Effector memory CD8-positive, alpha-beta T cell (primary cell): Measurements from ENCODE around the gene NUTM2A.
"Not testable (repeated sequence)": the region's sequence is repeated elsewhere in the genome, so short reads cannot be mapped to it uniquely, and the experiment has no call there.

Experiments
- ATAC-seq: fragments of 150-1000 bp; cut with Tn5 transposase; replicated peaks from 2 replicates; pipeline ENCODE4 v1.10.0; 2021; ENCODE audit warnings: mild to moderate bottlenecking, moderate library complexity
- DNase-seq, 3 experiments: peaks; one replicate each; pipeline ENCODE4 v3.0.0; 2021
- H3K27ac Mint-ChIP-seq, 2 donors: one replicate each; pipeline ENCODE4 v1.8.0; 2022; ENCODE audit warnings: mild to moderate bottlenecking in 2 of 2, mixed read lengths in 2 of 2, moderate library complexity in 2 of 2
- H3K27me3 Mint-ChIP-seq, 2 donors: one replicate each; pipeline ENCODE4 v1.8.0; 2022; ENCODE audit warnings: mixed read lengths in 2 of 2
- H3K36me3 Mint-ChIP-seq: one replicate; pipeline ENCODE4 v1.8.0; 2022; ENCODE audit warnings: mild to moderate bottlenecking, moderate library complexity, mixed read lengths; ENCODE audit not compliant: insufficient read depth
- H3K4me1 Mint-ChIP-seq, 2 donors: one replicate each; pipeline ENCODE4 v1.8.0; 2022; ENCODE audit warnings: low read depth in 2 of 2, mixed read lengths in 2 of 2
- H3K4me3 Mint-ChIP-seq, 2 donors: one replicate each; pipeline ENCODE4 v1.8.0; 2022; ENCODE audit warnings: mild to moderate bottlenecking in 2 of 2, mixed read lengths in 2 of 2, moderate library complexity in 2 of 2
- H3K9me3 Mint-ChIP-seq, 2 donors: one replicate each; pipeline ENCODE4 v1.8.0; 2022; ENCODE audit warnings: mixed read lengths in 2 of 2

Gene NUTM2A

GRCh38 chr10:87216120-87216519 lies 9.1 kb upstream of the NUTM2A start:
- not testable (repeated sequence) for H3K36me3 Mint-ChIP-seq, ATAC-seq, H3K9me3 Mint-ChIP-seq, H3K27me3 Mint-ChIP-seq, DNase-seq, H3K4me3 Mint-ChIP-seq
- Mint-ChIP-seq H3K4me1 (peaks cover 6 to 15% of the 10 kb centered on the region in 2 donors), H3K27ac (peak overlapping the region in 1 of 2 donors; percentile 23)

DNA sequence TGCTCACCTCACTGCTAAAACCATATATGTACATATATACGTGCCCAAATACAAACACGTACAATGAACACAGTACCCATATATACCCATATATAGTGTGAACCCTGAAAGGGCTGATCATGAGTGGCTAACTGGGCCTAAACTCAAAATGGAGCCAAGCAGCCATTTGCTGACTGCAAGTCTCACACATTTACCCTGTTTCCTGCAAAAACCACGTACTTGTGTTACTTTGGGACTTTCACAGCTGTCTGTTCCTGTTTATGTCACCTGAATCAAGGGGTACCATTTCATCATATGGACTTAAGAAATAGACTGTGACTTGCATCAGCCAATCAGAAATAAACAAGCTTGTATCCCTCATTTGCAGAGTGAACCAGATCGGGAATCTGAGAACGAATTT lies 5.9 kb upstream of the NUTM2A start:
- H3K4me3 Mint-ChIP-seq, H3K36me3 Mint-ChIP-seq, H3K27ac Mint-ChIP-seq, H3K9me3 Mint-ChIP-seq, DNase-seq, H3K27me3 Mint-ChIP-seq: not testable (repeated sequence)
- ATAC-seq: peak; percentile 87
- H3K4me1 Mint-ChIP-seq: peaks cover 6 to 11% of the 10 kb centered on the region in 2 donors

- not testable (repeated sequence) for H3K9me3 Mint-ChIP-seq, H3K4me3 Mint-ChIP-seq, H3K4me1 Mint-ChIP-seq, H3K27me3 Mint-ChIP-seq, H3K27ac Mint-ChIP-seq, H3K36me3 Mint-ChIP-seq, ATAC-seq, DNase-seq
Measured at GRCh38 chr10:87222789-87223188, 2.5 kb upstream of the NUTM2A start.

DNA sequence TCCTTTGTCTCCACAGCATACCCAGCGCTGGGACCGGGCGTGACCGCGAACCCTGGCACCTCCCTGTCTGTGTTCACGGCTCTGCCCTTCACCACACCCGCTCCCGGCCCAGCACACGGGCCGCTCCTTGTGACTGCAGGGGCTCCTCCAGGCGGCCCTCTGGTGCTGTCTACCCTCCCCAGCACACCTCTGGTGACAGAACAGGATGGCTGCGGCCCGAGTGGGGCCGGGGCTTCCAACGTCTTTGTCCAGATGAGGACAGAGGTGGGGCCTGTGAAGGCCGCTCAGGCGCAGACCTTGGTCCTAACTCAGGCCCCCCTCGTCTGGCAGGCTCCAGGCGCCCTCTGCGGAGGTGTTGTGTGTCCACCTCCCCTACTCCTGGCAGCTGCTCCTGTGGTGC lies 3.0 kb downstream of the NUTM2A start:
- H3K4me1 Mint-ChIP-seq, H3K27me3 Mint-ChIP-seq, DNase-seq, ATAC-seq, H3K27ac Mint-ChIP-seq, H3K9me3 Mint-ChIP-seq, H3K36me3 Mint-ChIP-seq, H3K4me3 Mint-ChIP-seq: not testable (repeated sequence)

- not testable (repeated sequence) for DNase-seq, H3K9me3 Mint-ChIP-seq, H3K36me3 Mint-ChIP-seq, H3K27me3 Mint-ChIP-seq, H3K27ac Mint-ChIP-seq, ATAC-seq, H3K4me3 Mint-ChIP-seq, H3K4me1 Mint-ChIP-seq
Measured at GRCh38 chr10:87229211-87229610, 4.0 kb downstream of the NUTM2A start.

DNA sequence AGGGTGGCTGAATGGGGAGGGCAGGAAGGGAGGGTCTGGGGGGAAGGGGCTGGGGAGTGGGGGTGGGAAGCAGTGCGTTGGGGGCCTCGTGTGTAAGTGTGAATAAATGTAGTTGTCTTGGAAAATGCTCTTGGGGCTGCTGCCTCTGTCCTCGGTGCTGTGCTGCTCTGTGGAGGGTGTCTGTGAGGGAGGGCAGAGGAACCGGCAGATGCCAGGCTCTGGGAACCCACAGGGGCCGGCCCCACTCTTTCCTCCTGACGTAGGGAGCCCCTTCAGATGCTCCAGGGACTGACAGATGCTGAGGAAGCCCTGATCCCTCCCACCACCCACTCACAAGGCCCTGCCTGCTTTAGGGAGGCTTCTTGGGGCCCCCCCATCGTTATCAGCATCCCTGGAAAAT lies 9.6 kb downstream of the NUTM2A start:
- not testable (repeated sequence) for ATAC-seq, DNase-seq, H3K36me3 Mint-ChIP-seq, H3K27ac Mint-ChIP-seq, H3K4me1 Mint-ChIP-seq, H3K9me3 Mint-ChIP-seq, H3K4me3 Mint-ChIP-seq, H3K27me3 Mint-ChIP-seq

DNA sequence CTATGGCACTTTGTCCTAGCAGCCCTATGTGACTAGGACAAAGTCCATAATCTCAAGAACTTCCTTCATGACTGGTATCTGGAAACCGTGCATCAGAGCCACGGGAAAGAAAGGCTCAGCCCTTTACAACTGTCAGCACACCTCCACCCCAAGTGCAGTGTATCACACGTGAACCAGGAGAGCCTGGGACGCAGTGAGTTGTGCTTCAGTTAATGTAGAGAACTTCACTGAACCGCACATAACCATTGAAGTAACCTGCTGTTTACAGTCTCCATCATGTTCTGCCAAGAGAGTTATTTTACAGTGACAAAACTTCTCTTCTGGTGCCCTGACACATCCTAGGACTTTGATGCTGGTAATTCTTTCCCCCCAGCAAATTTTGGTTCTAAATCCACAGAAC lies 12.0 kb downstream of the NUTM2A start:
- not testable (repeated sequence) for H3K9me3 Mint-ChIP-seq, ATAC-seq, H3K27me3 Mint-ChIP-seq, DNase-seq, H3K27ac Mint-ChIP-seq, H3K4me3 Mint-ChIP-seq, H3K36me3 Mint-ChIP-seq, H3K4me1 Mint-ChIP-seq

GRCh38 chr10:87239346-87239808 lies 14.1 kb downstream of the NUTM2A start:
- not testable (repeated sequence) for H3K4me3 Mint-ChIP-seq, H3K27me3 Mint-ChIP-seq, H3K9me3 Mint-ChIP-seq, DNase-seq, H3K36me3 Mint-ChIP-seq, ATAC-seq, H3K27ac Mint-ChIP-seq, H3K4me1 Mint-ChIP-seq

DNA sequence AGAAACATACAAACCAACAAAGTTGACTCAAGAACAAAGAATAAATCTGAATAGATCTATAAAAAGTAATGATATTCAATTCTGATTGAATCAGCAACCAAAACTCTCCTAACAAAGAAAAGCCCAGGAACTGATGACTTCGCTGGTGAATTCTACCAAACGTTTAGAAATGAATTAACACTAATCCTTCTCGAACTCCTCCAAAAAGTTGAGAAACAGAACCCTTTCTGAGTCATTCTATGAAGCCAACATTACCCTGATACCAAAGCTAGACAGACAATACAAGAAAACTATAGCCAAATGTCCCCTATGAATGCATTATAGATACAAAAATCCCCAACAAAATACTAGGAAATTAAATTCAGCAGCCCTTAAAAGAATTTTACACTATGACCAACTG lies 16.9 kb downstream of the NUTM2A start:
- not testable (repeated sequence) for ATAC-seq, H3K4me3 Mint-ChIP-seq, H3K36me3 Mint-ChIP-seq, H3K27me3 Mint-ChIP-seq, DNase-seq, H3K4me1 Mint-ChIP-seq, H3K27ac Mint-ChIP-seq, H3K9me3 Mint-ChIP-seq

DNA sequence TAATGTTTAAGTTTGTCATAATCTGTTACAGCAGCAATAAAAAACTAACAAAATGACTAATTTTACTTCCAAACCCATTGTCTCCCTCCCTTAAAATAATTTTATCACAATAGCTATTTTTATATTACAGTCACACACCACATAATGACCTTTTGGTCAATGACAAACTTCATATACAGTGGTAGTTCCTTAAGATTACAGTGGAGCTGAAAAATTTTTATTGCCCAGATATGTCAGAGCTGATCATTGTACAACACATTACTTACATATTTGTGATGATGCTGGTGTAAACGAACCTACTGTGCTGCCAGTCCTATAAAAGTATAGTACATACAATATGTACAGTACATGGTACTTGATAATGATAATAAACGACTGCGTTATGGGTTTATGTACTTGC lies 22.1 kb downstream of the NUTM2A start:
- DNase-seq, H3K27me3 Mint-ChIP-seq, H3K4me1 Mint-ChIP-seq, ATAC-seq, H3K36me3 Mint-ChIP-seq, H3K27ac Mint-ChIP-seq, H3K9me3 Mint-ChIP-seq, H3K4me3 Mint-ChIP-seq: not testable (repeated sequence)

- H3K4me3 Mint-ChIP-seq, H3K4me1 Mint-ChIP-seq, H3K27me3 Mint-ChIP-seq, H3K9me3 Mint-ChIP-seq, H3K27ac Mint-ChIP-seq, ATAC-seq, DNase-seq, H3K36me3 Mint-ChIP-seq: not testable (repeated sequence)
Measured at GRCh38 chr10:87248818-87249353, 23.6 kb downstream of the NUTM2A start.

GRCh38 chr10:87280749-87281392 lies 55.6 kb downstream of the NUTM2A start:
- H3K4me1 Mint-ChIP-seq, H3K4me3 Mint-ChIP-seq, DNase-seq, H3K36me3 Mint-ChIP-seq, H3K27ac Mint-ChIP-seq, H3K27me3 Mint-ChIP-seq, H3K9me3 Mint-ChIP-seq: not testable (repeated sequence)
- peak; percentile 37 for ATAC-seq
